Left lung (tissue), 10 donors: Measurements from ENCODE around the gene CFAP107. TPM values are rescaled to one million over a fixed set of nuclear protein-coding genes. Genes with fewer than 3 reads are reported as not detected.

ENCODE experiments used
- ATAC-seq: fragments of 200-7000 bp; cut with Tn5 transposase; one replicate; pipeline ENCODE4 v1.9.1; 2020; ENCODE audit warnings: moderate library complexity
- DNase-seq, 4 donors: peaks; one replicate each; pipeline ENCODE4 v3.0.0-alpha.2; 2013 to 2020
- H3K27ac ChIP-seq, 2 donors: fragments of 200-600 bp; sonication (generic) in 1 of 2; one replicate each; pipeline versions ENCODE4 v1.5.0 to v1.8.0; 2020 to 2021
- H3K27me3 ChIP-seq, 2 donors: fragments of 200-600 bp; sonication (generic) in 1 of 2; one replicate each; pipeline versions ENCODE4 v1.5.0 to v1.8.0; 2020 to 2021
- H3K36me3 ChIP-seq, 2 donors: fragments of 200-600 bp; sonication (generic) in 1 of 2; one replicate each; pipeline versions ENCODE4 v1.5.0 to v1.8.0; 2020 to 2021
- H3K4me1 ChIP-seq, 2 donors: fragments of 200-600 bp; one replicate each; pipeline ENCODE4 v1.8.0; 2021
- H3K4me3 ChIP-seq, 2 donors: fragments of 200-600 bp; sonication (generic) in 1 of 2; one replicate each; pipeline versions ENCODE4 v1.5.0 to v1.8.0; 2020 to 2021; ENCODE audit warnings: mild to moderate bottlenecking in 1 of 2
- H3K9me3 ChIP-seq, 2 donors: fragments of 200-600 bp; sonication (generic) in 1 of 2; one replicate each; pipeline versions ENCODE4 v1.5.0 to v1.8.0; 2020 to 2021
- CTCF ChIP-seq, 2 donors: fragments of 200-600 bp; sonication (generic) in 1 of 2; IDR thresholded peaks; one replicate each; pipeline versions ENCODE4 v1.5.0 to v1.8.0; 2021; ENCODE audit warnings: antibody characterized with exemption in 2 of 2
- intact Hi-C, 2 donors: fragments of 100-400 bp; cut with DNase I; formaldehyde crosslinking; loops; one replicate each; pipeline versions ENCODE4 v1.11.2 to v1.14.2; 2022
- polyA plus RNA-seq, 6 donors: library from polyadenylated mRNA; unstranded; fragments of 120-200 nt; gene quantifications; one replicate each; pipeline ENCODE4 v1.2.1, GENCODE V29; 2013; ENCODE audit not compliant: insufficient read length in 6 of 6
- total RNA-seq, 2 donors: library from RNA; stranded (reverse); fragmentation: NEBNext Ultra II Directional; extraction: Animal tissue kit (Norgen Biotek cat#: 25700); gene quantifications; one replicate each; pipeline ENCODE4 v1.2.1, GENCODE V29; 2021
- donor health status: DM: no; HTN: yes; CAD: no.
- donor health status: DM: no; HTN: no; CAD: no.

Gene CFAP107
- total and polyA plus RNA-seq, 8 donors, result 0.18 to 2.8 (median 1.7) TPM; not detected in 1

GRCh38 chr1:12770620-12771019, 24.6 kb downstream of the CFAP107 start:
- Histone ChIP-seq H3K9me3 (no peaks in the 10 kb centered on the region), H3K27ac (no peak overlapping the region), H3K4me3 (no peak overlapping the region), H3K36me3 (no peaks in the 10 kb centered on the region), H3K27me3 (peaks cover 0 to 52% of the 10 kb centered on the region in 2 donors), H3K4me1 (no peaks in the 10 kb centered on the region)
- TF ChIP-seq CTCF (IDR thresholded peaks at IDR 0.05), result no peak
- DNase-seq (no peak), ATAC-seq (no peak)
- intact Hi-C loops, result no loop called here

GRCh38 chr1:12771186-12771585, 25.2 kb downstream of the CFAP107 start:
- no peak for TF ChIP-seq CTCF (IDR thresholded peaks at IDR 0.05)
- intact Hi-C loops, result no loop called here
- no peaks in the 10 kb centered on the region for H3K36me3 ChIP-seq
- H3K27ac ChIP-seq, result no peak overlapping the region
- no peak for DNase-seq
- H3K4me1 ChIP-seq, result no peaks in the 10 kb centered on the region
- no peaks in the 10 kb centered on the region for H3K9me3 ChIP-seq
- no peak for ATAC-seq
- H3K27me3 ChIP-seq, result peaks cover 0 to 54% of the 10 kb centered on the region in 2 donors
- no peak overlapping the region for H3K4me3 ChIP-seq

- intact Hi-C loops, result no loop called here
- no peaks in the 10 kb centered on the region for H3K36me3 ChIP-seq
- H3K9me3 ChIP-seq, result no peaks in the 10 kb centered on the region
- no peak overlapping the region for H3K4me3 ChIP-seq
- ATAC-seq (no peak), DNase-seq (no peak)
- no peak for TF ChIP-seq CTCF (IDR thresholded peaks at IDR 0.05)
- peaks cover 0 to 49% of the 10 kb centered on the region in 2 donors for H3K27me3 ChIP-seq
- no peak overlapping the region for H3K27ac ChIP-seq
- no peaks in the 10 kb centered on the region for H3K4me1 ChIP-seq
Observed at GRCh38 chr1:12772520-12772919, 26.5 kb downstream of the CFAP107 start.

- intact Hi-C loops, result no loop called here
- H3K27ac ChIP-seq, result no peak within 1 kb of the TSS
- DNase-seq, result no peak
- H3K36me3 ChIP-seq, result no peaks in the 10 kb centered on the region
- peaks cover 0 to 40% of the 10 kb centered on the region in 2 donors for H3K27me3 ChIP-seq
- no peak for TF ChIP-seq CTCF (IDR thresholded peaks at IDR 0.05)
- no peak for ATAC-seq
- no peaks in the 10 kb centered on the region for H3K4me1 ChIP-seq
- no peak within 1 kb of the TSS for H3K4me3 ChIP-seq
- no peaks in the 10 kb centered on the region for H3K9me3 ChIP-seq
Observed at GRCh38 chr1:12773438-12773837, 27.4 kb downstream of the CFAP107 start, which contains the start of gene PRAMEF12. Gene PRAMEF12, plus strand, starts transcription at chr1:12773738. Its CDS starts 1,130 bp downstream, at chr1:12774868.

GRCh38 chr1:12774801-12775345, 28.9 kb downstream of the CFAP107 start:
- Histone ChIP-seq H3K9me3 (no peaks in the 10 kb centered on the region), H3K4me3 (no peak overlapping the region), H3K36me3 (no peaks in the 10 kb centered on the region), H3K27ac (no peak overlapping the region), H3K27me3 (peaks cover 0 to 30% of the 10 kb centered on the region in 2 donors), H3K4me1 (no peaks in the 10 kb centered on the region)
- no peak for TF ChIP-seq CTCF (IDR thresholded peaks at IDR 0.05)
- intact Hi-C loops, result no loop called here
- DNase-seq (no peak), ATAC-seq (no peak)
